Stimulated activated CD4-positive, alpha-beta T cell treated with anti-CD3 and anti-CD28 coated beads, Interleukin-12 subunit alpha, Interleukin-12 subunit beta, amount 100 ng/mL, for 48 hours (primary cell): ENCODE results near the gene PI4K2A.

ENCODE experiments used
- DNase-seq, 3 donors: peaks; one replicate each; pipeline ENCODE4 v3.0.0-alpha.2; 2020; ENCODE audit warnings: low read depth in 2 of 3, low spot score in 1 of 3

The PI4K2A gene

DNA sequence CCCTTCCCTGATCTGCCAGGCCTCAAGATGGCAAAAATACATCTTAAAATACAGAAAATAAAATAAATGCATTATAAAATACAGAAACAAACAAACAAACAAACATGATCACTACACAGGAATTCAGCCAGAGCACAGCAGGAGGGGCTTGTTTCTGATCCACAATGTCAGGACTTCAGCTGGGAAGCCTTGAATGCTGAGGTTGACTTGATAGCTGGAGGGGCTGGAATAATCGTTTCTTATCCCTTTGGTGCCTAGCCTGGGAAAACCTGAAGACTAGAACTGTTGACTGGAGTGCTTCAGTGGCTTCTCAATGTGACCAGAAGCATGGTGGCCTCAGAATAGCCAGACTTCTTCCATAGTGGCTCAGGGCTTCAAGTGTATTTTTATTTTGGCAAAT is 63.9 kb downstream of the PI4K2A start:
- DNase-seq: no peak

DNA sequence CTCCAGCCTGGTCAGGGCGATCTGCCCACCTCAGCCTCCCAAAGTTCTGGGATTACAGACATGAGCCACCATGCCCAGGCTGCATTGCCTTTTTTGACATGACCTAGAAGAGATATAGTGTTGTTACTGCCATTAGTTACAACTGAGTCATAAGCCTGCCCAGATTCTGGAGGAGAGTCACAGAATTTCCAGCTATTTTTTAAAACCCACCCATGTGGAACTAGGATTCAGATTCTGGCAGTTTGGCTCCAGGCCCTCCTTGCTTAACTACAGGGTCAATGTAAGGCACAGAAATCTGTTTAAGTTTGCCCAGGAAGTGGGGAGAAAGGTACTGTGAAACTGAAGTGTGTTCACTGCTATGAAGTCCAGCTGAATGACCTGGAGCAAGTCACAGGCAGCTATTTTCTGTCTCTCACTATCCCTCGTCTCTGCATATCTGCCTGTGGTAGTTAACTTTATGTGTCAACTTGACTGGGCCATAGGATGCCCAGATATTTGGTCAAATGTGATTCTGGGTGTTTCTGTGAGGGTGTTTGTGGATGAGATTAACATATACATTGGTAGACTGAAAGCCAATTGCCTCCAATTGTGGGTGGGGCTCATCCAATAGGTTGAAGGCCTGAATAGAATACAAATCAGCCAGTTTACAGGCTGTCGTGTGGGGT is 64.7 kb downstream of the PI4K2A start:
- no peak for DNase-seq

DNA sequence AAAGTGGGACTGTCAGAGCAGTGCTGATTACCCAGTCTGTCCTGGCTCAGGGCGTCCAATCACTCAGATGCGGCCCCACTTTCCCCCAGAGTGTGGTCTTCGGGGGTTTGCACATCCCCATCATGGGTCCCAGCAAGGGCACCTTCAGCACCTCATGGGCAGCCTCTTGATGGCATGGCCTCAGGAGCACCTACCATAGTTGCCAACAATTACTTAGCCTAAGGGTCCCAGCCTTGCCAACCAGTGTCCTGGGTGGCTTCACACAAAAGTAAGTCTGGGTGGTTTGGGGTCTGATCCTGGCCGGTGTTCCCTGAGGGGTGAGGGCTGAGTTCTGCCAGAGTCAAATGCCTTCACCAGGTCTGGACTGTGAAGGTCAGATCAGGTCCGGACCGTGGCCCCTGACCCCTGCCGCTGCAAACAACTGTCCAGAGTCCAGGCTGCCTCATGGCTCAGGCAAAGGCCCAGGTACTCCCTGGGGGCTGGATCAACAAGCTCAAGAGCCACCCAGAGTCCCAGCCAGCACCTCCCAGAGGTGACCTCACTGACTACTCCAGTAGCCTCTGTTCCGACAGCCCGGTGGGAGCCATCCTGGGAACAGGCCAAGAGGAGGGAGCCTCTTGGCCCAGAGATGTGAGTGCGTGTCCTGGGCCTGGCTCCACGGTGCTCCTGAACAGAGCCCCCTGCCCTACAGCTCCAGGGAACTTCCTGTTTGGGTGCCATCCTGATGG is 66.8 kb downstream of the PI4K2A start:
- DNase-seq: no peak

DNA sequence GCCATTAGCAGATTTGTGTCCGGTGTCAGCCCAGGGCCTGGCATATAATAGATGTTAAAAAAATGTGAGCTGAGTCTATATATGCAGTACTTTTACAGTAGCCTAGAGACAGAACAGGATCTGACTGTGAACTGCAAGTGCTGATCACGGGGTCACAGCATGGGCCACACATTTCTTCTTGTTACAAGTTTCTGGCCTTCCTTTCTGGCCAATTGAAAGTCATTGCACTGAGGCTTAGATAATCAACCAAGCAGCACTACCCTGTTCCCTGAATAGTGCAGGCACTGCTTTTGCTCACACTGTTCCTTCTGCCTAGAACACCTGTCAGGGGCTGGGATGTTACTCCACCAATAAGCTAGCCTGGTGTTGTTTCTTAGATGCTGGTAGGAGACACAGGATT is 67.7 kb downstream of the PI4K2A start:
- no peak for DNase-seq

DNA sequence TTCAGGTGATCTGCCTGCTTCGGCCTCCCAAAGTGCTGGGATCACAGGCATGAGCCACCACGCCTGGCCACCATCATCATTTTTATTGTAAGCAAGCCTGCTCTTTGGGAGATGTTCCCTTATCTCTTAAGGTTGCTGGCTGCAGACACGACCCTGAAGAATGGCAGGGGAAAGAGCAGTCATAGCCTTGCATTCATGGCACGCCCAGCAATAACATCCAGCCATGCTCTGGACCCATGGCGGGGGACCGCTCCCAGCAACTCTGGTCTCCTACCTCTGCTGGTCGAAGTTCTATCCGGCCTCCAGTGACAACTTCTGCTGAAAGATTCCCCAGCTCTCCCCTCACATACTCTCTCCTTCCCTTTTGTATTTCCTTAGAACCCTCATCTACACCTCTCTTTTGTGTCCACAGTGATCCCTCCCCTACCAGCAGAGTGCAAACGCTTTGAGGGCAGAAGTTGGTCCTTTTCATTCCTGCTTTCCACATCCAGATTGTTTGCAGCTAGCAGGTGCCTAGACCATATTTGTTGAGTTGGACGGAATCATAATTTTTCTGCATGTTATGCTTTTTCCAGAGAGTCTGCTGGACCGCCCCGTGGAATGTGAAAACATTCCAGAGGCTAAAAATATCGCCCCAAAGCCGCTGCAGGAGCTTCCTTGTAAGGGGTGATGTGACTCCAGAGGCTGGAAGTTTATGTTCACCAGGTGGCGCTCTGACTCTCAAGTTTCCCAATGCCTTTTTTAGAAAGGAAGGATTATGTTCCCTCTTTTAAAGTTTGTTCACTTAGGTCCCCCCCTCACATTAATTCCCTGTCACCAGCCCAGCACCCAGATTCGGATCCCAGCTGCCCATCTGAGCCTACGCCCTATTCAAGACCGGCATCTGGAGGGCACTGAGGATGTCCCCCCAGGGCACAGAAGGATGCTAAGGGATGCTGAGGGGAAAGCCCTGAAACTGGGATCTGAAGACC is 68.8 kb downstream of the PI4K2A start:
- peak in 1 of 3 donors; percentile 30 for DNase-seq

DNA sequence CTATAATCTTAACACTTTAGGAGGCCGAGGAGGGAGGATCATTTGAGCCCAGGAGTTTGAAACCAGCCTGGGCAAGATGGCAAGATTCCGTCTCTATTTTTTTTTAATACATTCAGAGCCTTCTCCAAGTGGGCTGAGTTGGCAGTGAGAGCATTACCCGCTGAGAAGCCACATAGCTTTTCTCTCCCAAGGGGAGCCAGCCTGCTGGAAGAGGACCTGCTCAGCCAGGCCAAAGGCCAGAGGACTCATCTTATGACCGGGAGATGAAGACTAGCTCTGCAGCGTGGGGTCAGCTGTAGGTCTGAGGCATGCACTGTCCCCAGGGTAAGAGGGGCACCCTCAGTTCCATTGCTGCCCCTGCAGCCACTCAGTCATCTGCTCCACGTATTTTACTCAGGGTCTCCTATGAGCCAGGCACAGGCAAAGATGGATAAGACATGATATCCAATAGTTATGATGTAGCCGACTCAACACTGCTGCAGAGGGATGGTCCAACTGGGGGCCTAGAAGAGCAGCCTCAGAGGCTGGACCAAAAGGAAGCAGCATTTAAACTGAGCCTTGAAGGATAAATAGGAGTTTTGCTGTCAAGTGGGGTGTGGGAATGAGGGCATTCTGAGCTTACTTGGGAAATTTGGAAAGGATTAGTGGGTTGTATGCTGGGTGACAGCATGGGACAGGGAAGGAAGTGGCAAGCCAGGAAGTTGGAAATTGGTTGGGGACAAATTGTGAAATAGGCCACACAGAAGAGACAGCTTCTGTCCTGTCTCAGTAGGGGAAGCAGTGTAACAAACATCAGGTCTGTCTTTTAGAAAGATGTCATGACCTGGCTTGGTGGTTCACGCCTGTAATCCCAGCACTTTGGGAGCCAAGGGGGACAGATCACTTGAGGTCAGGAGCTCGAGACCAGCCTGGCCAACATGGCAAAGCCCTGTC is 71.4 kb downstream of the PI4K2A start:
- DNase-seq: no peak

DNA sequence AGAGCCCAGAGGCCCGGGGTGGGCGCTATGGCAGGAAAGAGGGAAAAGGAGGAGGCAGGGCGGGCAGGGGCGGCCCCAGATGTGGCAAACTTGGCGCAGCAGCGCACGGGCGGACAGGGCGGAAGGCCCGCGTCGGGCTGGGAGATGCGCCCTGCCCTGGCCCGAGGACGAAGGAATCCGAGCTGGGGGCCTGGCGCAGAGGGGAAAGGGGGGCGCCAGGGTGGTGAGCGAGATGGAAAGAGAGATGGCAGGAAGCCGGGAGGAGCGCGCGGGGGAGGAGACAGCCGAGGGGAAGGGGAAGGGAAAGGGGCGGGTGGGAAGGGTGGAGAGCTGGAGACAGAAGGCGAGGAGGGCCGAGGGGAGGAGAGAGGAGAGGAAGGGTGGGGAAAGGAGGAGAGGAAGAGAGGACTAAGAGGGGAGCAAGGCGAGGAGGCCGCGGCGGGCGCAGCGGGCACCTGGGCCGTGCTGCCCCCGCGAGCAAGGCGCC is 72.9 kb downstream of the PI4K2A start, which contains the start of gene MARVELD1:
Gene MARVELD1 (plus strand): TSS at position 392 of the 487 bp plus-strand sequence. CDS start 147 bp downstream, outside the sequence.
- no peak for DNase-seq

DNA sequence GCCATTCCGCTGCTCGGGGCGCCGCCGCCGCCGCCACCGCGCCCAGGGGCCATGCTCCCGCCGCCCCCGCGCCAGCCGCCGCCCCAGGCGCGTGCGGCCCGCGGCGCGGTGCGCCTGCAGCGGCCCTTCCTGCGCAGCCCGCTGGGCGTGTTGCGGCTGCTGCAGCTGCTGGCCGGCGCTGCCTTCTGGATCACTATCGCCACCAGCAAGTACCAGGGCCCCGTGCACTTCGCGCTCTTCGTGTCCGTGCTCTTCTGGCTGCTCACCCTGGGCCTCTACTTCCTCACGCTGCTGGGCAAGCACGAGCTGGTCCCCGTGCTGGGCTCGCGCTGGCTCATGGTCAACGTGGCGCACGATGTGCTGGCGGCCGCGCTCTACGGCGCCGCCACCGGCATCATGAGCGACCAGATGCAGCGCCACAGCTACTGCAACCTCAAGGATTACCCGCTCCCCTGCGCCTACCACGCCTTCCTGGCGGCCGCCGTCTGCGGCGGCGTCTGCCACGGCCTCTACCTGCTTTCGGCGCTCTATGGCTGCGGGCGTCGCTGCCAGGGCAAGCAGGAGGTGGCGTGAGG is 73.4 kb downstream of the PI4K2A start:
- DNase-seq: peak in 2 of 3 donors; percentile 27 to 47

DNA sequence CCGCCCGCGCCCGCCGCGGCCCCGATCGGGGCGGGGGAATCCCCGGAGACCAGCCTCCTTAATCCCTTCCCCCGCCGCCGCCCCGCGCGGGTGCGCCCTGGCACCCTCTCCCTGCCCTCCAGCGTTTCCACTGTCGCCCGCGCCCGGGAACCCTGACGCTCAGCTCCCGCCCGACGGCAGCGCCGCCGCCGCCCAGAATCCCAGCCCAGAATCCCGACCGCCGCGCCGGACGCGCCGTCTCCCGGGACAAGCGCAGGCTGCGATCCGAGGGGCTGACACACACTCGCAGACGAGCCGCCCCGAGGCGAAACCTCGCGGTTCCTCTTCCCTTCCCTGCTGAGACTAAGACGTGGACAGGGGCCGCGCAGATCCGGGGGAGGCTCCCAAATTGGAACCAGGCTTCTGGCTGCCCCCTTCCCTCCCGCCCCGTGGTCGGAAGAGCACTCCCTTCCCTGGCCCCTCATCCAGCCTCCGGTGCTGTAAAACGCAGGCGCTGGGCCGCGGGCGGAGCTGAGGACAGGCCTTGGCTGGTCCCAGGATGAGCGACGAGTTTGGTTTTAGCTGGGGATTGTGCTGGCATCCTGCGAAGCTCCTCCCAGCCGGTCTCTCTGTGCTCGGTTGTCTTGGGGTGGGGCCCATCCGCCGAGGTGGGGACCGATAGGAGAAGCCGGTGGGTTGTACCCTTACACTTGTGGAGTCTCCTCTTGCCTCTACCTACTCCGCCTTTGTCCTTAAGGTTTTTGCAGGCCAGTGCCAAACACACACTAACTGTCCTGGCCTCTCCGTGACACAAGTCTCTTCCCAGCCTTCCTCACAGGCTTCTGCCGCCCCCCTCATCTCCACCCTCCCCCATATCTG is 74.2 kb downstream of the PI4K2A start:
- DNase-seq: peak in 1 of 3 donors; percentile 5

DNA sequence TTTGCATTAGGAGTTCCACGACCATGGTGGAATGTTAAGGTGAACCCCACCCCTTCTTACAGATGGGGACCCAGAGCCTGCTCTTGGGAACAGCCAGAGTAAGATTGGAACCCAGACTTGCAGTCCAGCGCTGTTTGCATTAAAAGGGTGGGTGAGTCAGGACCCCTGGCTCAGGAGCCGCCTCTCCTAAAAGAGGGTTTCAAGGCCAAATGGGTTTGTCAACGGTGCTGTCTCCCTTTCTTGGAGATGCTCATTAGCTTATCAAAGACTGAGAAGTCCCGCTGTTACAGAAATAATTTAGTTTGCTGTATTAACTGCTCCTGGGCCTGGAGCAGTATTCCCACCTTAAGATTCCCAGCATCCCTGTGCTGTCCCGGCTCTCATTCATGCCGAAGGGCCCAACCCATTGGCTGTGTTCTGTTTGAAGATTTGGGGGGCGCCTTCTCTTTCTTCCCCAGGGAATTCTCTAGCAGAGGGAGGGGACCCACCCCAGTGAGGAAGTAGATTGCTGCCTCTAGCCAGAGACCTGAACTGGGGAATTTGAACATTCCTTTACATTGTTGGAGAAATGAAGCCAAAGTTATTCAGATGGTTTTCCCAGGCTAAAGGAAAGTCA is 74.9 kb downstream of the PI4K2A start:
- DNase-seq: no peak

DNA sequence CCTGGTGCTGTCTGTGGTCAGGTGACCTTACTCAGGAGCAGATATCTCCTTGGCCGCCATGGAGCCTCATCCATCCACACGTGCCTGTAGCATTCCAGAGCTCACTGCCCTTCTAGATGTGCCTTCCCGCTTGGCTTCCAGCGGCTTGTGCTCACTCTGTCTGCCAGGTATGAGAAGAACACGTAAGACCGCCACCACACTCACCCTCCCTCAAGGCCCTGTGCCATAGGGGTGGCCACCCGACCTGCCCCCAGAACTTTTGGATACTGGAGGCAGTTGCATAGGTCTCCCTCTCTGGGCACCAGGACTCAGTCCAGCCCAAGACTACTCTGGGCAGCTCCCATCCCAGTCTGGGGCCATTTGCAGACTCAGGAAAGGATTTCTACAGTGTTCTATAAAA is 77.2 kb downstream of the PI4K2A start:
- DNase-seq: no peak

DNA sequence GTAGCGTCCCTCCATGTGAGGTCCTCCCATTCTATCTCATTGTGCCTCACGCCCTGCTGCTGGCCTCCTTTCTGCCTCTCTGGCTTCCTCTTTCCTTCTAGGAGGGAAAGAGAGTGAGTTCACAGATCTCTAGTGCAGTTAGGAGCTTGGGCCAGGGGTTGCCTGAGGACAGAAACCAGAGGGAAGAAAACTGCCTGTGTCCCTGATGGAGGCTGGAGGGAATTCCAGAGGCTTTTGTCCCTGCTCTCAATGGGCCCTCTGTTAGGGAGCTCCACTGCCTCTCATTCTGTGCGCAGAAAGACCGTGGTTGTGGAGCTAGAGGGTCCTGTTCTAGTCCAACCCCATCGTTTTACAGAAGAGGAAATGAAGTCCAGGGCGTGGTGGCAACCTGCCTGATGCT is 77.7 kb downstream of the PI4K2A start:
- no peak for DNase-seq

DNA sequence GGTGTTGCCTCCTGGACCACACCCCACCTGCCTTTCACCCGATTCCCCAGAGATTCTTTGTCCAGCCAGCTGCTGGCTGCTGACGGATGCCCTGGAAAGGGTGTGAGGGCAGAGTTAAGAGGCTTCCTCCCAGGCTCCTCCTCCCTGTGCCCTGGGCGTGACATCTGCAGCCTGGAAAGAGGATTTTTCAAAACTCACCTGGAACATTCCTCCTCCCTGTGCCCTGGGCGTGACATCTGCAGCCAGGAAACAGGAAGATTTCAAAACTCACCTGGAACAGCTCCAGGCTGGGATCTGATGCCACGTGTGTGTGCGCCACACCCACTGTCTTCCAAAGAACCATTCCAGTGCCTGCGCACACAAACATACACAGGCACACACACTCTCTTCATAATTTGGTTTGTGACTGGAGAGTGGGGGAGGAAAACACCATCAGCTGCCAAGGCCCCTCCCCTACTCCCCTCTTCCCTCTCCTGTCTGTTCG is 78.2 kb downstream of the PI4K2A start:
- no peak for DNase-seq

DNA sequence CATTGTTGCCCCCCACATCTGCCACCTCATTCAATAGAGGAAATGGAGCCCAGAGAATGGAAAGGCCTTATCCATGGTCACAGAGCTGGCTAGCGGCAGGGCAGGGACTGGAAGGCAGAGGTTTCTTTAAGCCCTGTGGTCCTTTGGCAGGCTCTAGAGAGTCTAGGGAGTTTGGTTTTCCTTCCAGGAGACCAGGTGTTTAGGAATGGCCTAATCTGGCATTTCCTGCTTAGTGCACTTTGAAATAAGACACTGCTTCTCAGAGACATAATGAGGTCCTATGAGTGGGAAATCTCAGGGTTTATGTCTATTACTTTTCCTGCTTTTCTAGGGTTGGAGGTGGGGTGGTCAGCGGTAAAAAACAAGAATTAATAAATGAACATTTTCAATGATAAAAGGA is 79.1 kb downstream of the PI4K2A start:
- no peak for DNase-seq

DNA sequence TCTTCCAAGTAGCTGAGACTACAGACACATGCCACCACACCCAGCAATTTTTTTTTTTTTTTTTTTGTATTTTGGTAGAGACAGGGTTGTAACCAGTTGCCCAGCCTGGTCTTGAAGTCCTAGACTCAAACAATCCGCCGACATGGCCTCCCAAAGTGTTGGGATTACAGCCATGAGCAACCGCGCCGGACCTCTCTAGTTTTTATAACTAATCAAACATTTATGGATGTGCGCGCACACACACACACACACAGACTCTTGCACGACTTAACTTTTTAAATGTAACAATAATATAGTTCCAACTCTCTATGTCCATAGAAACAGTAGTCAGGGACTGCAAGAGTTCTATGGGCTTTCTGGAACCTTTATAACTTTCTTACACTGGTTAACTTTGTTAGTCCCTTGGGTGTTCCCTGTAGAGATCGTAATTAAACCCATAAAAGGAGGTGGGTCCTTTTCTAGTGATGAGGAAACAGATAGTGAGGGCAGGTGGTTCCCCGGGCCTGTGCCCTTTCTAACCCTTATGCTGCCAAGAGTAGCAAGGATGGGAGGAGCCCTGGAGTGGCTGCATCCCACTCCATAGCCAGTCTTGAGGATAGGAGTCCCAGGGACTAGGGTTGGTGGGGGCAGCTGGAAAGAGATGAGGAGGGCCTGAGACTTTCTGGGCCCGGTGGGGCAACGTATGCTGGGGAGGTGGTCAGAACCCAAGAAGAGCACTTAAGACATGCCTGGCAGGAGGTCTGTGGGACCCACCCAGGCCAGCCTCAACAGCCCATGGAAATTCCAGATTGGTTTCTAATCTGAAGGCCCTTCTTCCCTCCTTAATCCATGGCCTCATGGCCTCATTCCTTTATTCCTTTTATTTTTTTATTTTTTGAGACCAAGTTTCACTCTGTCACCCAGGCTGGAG is 81.7 kb downstream of the PI4K2A start:
- DNase-seq: no peak

DNA sequence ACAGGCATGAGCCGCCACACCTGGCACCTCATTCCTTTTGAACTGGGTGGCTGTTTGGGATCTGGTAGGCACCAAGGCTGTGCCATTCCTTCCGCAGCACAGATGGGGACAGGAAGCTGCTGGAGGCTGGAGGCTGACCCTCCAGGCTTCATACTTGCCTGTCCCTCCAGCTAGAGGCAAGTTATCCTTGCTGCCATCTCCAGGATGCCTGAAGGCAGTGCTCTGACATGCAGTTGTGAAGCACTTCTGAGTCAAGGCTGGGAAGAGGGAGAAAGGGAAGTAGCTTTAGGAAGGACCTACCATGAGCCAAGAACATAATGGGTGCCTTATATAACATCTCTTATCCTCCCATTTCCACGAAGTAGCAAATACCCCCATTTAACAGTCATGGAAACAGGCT is 82.5 kb downstream of the PI4K2A start:
- DNase-seq: no peak

DNA sequence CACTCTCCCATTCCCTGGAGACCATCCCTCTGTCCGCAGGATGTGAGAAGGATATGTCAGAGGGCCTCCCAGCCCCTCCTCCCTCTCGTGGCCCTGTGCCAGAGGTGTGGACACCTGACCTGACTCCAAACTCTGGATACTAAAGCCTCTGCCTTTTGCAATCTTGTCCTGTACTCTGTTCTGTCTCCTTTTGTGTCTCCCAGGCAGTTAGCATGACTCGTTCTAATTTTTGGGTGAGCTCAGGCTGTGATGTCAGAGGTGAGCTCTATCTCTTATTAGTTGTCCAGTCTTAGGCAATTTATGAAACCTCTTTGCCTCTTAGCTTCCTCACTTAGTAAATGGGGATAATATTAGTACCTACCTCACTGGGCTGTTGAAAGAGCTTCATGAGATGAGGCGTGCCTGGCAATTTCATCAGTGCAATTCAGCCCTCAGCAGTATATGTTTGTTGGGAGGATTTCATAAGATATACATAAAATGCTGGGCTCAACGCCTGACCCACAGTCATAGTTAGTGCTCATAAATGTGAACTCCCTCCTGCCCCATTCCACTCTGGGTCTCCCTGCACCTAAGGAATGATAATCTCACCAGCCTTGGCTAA is 84.0 kb downstream of the PI4K2A start:
- no peak for DNase-seq
